NT2/D1 (cell line): ENCODE measurements around the gene OMP.

Experiments used
- DNase-seq: peaks from one replicate; pipeline ENCODE4 v3.0.0-alpha.2; 2011; ENCODE audit warnings: low read depth, low spot score
- H3K27me3 ChIP-seq: 2 replicates; pipeline ENCODE4 v1.6.0; 2011; ENCODE audit warnings: mild to moderate bottlenecking; ENCODE audit not compliant: insufficient read length, insufficient read depth
- H3K36me3 ChIP-seq: 2 replicates; pipeline ENCODE4 v1.6.1; 2011; ENCODE audit warnings: mild to moderate bottlenecking, low read length, mixed read lengths; ENCODE audit not compliant: insufficient read depth, insufficient read length
- H3K4me1 ChIP-seq: 2 replicates; pipeline ENCODE4 v1.5.1; 2011; ENCODE audit not compliant: insufficient read depth, insufficient read length
- H3K4me3 ChIP-seq: 2 replicates; pipeline ENCODE4 v1.5.1; 2011; ENCODE audit warnings: low read depth; ENCODE audit not compliant: insufficient read length
- H3K9ac ChIP-seq: 2 replicates; pipeline ENCODE4 v1.6.0; 2011; ENCODE audit warnings: low read depth; ENCODE audit not compliant: insufficient read length
- H3K9me3 ChIP-seq: 2 replicates; pipeline ENCODE4 v1.5.1; 2011; ENCODE audit warnings: mild to moderate bottlenecking, low read length; ENCODE audit not compliant: insufficient read depth
- SUZ12 ChIP-seq: IDR thresholded peaks from 2 replicates; pipeline ENCODE4 v1.6.1; 2011; ENCODE audit not compliant: insufficient read length, insufficient read depth; ENCODE audit errors: extremely low read depth
- YY1 ChIP-seq: IDR thresholded peaks from 2 replicates; pipeline ENCODE4 v1.6.1; 2011; ENCODE audit not compliant: insufficient read length, insufficient read depth
- ZNF274 ChIP-seq: IDR thresholded peaks from 2 replicates; pipeline ENCODE4 v1.6.1; 2011; ENCODE audit warnings: mild to moderate bottlenecking, low read depth, low read length

Gene OMP

GRCh38 chr11:77075425-77075905 lies 27.2 kb upstream of the OMP start:
- Histone ChIP-seq H3K4me1 (peaks cover 11% of the 10 kb centered on the region), H3K4me3 (no peak overlapping the region), H3K36me3 (no peaks in the 10 kb centered on the region), H3K9ac (no peak overlapping the region), H3K27me3 (no peaks in the 10 kb centered on the region), H3K9me3 (no peaks in the 10 kb centered on the region)
- DNase-seq = no peak
- TF ChIP-seq ZNF274 = no peak
- TF ChIP-seq YY1 = no peak
- TF ChIP-seq SUZ12 = no peak

DNA sequence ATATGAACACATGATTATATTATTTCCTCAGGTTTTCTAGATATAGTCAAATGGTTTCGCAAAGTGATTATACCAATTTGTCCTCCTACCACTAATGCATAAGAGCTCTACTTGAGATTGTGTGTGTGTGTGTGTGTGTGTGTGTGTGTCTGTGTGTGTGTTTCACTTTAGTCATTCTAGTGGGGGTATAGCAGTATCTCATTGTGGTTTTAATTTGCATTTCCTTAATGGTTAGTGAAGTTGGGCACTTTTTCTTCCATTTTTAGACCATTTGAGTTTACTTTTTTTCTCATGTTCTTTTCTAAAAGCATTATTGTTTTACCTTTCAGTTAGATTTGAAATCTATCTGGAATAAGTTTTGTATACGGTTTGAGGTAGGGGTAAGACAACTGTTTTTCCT lies 23.0 kb upstream of the OMP start:
- peaks cover 10% of the 10 kb centered on the region for H3K4me1 ChIP-seq
- H3K9me3 ChIP-seq = no peaks in the 10 kb centered on the region
- no peak overlapping the region for H3K9ac ChIP-seq
- no peak for TF ChIP-seq YY1
- no peak for DNase-seq
- no peaks in the 10 kb centered on the region for H3K36me3 ChIP-seq
- H3K27me3 ChIP-seq = no peaks in the 10 kb centered on the region
- no peak overlapping the region for H3K4me3 ChIP-seq

DNA sequence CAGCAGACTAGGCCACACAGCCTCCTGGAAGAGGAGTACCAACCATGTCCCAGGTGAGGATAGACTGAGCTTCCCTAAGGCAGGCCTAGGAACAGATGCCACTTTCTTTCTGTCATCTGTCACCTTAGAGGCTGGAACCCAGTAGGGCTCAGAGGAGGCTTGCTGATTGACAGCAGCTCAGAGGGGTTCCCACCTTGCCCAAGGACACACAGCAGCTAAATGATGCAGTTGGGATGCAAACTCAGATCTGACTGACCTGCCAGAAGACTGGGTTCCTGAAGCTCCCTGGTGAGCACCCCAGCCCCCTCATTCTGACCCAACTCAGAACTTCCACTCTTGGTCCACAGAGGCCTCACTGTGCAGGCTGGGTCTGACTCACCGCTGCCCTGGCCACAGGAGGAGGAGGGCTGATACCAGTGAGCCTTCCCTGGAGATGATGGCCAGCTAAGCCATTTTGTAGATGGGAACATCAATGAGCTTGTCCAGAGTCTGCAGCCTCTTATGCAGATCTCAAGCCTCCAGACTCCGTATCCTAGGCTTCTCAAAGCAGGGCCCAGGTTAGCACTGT lies 21.9 kb upstream of the OMP start:
- TF ChIP-seq ZNF274 (no peak), SUZ12 (no peak), YY1 (no peak)

GRCh38 chr11:77081381-77081851 lies 21.2 kb upstream of the OMP start:
- peaks cover 10% of the 10 kb centered on the region for H3K4me1 ChIP-seq
- no peaks in the 10 kb centered on the region for H3K36me3 ChIP-seq

More for the DNA sequence above, 21.9 kb upstream of the OMP start:
- H3K27me3 ChIP-seq = no peaks in the 10 kb centered on the region
- H3K36me3 ChIP-seq = no peaks in the 10 kb centered on the region
- no peak for DNase-seq
- H3K9ac ChIP-seq = no peak overlapping the region
- H3K9me3 ChIP-seq = no peaks in the 10 kb centered on the region
- H3K4me3 ChIP-seq = no peak overlapping the region
- peaks cover 10% of the 10 kb centered on the region for H3K4me1 ChIP-seq

GRCh38 chr11:77081976-77082836 lies 20.4 kb upstream of the OMP start:
- peaks cover 10% of the 10 kb centered on the region for H3K4me1 ChIP-seq

More at GRCh38 chr11:77081381-77081851, 21.2 kb upstream of the OMP start:
- TF ChIP-seq SUZ12 (no peak), ZNF274 (no peak), YY1 (no peak)
- Histone ChIP-seq H3K4me3 (no peak overlapping the region), H3K9me3 (no peaks in the 10 kb centered on the region), H3K9ac (no peak overlapping the region), H3K27me3 (no peaks in the 10 kb centered on the region)
- no peak for DNase-seq

DNA sequence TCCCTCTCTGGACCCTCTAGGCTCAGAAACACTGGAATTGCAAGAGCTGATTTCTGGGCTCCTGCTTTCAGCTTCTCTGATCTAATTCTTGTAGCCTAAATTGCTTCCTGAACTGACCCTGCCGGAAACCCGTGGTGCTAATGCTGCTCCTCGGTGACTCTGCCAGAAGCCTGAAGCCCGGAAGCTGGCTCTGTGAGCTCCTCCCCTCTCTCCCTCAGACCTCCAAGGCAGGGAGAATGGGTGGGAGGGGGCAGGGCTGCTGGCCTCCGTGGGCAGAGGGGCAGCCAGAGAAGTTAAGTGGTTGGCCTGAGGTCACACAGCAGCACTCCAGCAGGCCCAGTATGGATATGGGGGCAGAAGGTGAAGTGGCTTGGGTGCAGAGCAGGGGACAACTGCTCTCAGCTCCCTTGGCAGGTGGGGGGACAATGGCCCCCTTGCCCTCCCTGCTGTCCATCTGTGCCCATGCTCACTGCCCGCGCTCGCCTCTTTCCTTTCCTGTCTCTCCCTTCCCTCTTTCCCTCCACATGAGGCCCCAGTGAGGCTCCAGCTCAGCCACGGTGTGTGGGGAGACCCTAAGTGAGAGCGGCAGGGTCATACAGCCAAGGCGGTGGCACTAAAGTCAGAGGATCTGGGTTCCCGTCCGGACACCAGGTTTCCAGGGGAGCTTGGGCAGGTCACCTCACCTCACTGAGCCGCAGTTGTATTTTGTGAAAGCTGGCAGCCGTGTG lies 19.6 kb upstream of the OMP start:
- Histone ChIP-seq H3K36me3 (no peaks in the 10 kb centered on the region), H3K27me3 (no peaks in the 10 kb centered on the region), H3K4me1 (peaks cover 10% of the 10 kb centered on the region), H3K9me3 (no peaks in the 10 kb centered on the region), H3K4me3 (no peak overlapping the region), H3K9ac (no peak overlapping the region)
- TF ChIP-seq ZNF274 (no peak), YY1 (no peak), SUZ12 (no peak)
- DNase-seq = no peak

More at GRCh38 chr11:77081976-77082836, 20.4 kb upstream of the OMP start:
- no peaks in the 10 kb centered on the region for H3K9me3 ChIP-seq
- no peak for DNase-seq
- no peak overlapping the region for H3K9ac ChIP-seq
- TF ChIP-seq ZNF274 (no peak), SUZ12 (no peak), YY1 (no peak)
- H3K27me3 ChIP-seq = no peaks in the 10 kb centered on the region
- H3K4me3 ChIP-seq = no peak overlapping the region
- no peaks in the 10 kb centered on the region for H3K36me3 ChIP-seq
